ENCODE results near the gene DPP9. TPM values are rescaled to one million over a fixed set of nuclear protein-coding genes. Genes with fewer than 3 reads are reported as not detected.

The DPP9 gene
- total and polyA plus RNA-seq, 2 of the 13 experiments (the other 11 are each of a cell fraction or from before 2014, with no cell fraction given), result 8.4 to 25.8 TPM

- H3K4me3 ChIP-seq (replicated peaks in 1 of 3; ENCODE audit: insufficient read depth in 1 of 3, low read depth in 2 of 3, low read length in 3 of 3), result no peak overlapping the region
- H3K9me3 ChIP-seq (ENCODE audit: low read length), result no peaks in the 10 kb centered on the region
- no peak for FAIRE-seq
- intact Hi-C loops (cut with micrococcal nuclease; ENCODE audit: unreplicated experiment), result no loop called here
- no peak for ATAC-seq
- H3K4me1 ChIP-seq (ENCODE audit: insufficient read depth, low read length), result peaks cover 34% of the 10 kb centered on the region
- peaks cover 25 to 50% of the 10 kb centered on the region in 2 experiments for H3K36me3 ChIP-seq (replicated peaks in 1 of 2; ENCODE audit: control insufficient read depth in 1 of 2, insufficient read depth in 2 of 2, low read length in 2 of 2)
- TF ChIP-seq HNRNPK (IDR thresholded peaks at IDR 0.05; ENCODE audit: low read depth, low read length, poor library complexity, severe bottlenecking), result peak; percentile 98
- no peak for TF ChIP-seq THYN1 (CRISPR knock-in tag; IDR thresholded peaks at IDR 0.05; ENCODE audit: borderline replicate concordance, low read depth)
- peak; percentile 97 for TF ChIP-seq PCBP1 (IDR thresholded peaks at IDR 0.05; ENCODE audit: borderline replicate concordance, low read depth, low read length)
- ChIA-PET POLR2A (no interaction called here), CTCF (ENCODE audit: low intra/inter-chr PET ratio, low total read pairs) (no interaction called here)
- no peak overlapping the region for H3K9ac ChIP-seq (ENCODE audit: insufficient read depth, low read depth, low read length)
- no peaks in the 10 kb centered on the region for H4K20me1 ChIP-seq (ENCODE audit: insufficient read depth, low read length)
- 96% methylated on average over 10 of the region's 11 CpGs for WGBS (ENCODE audit: low lambda C conversion rate)
- no peaks in the 10 kb centered on the region for H3K27me3 ChIP-seq (ENCODE audit: control insufficient read depth in 1 of 2, insufficient read depth in 2 of 2, low read length in 2 of 2)
- no peak overlapping the region for H2AFZ ChIP-seq (ENCODE audit: low read length)
- H3K79me2 ChIP-seq (ENCODE audit: insufficient read depth, low read length), result no peaks in the 10 kb centered on the region
- BruUV-seq (replicated peaks), result no TSS peak
- no peak overlapping the region for H3K4me2 ChIP-seq (ENCODE audit: low read depth, low read length)
- H3K27ac ChIP-seq (ENCODE audit: extremely low read length, insufficient read depth, low read length), result no peak overlapping the region
- in situ Hi-C loops (cut with HindIII; ENCODE audit: extremely low pct_ligation_motif_present, low pct_unique_long_range_greater_than_20kb), result no loop called here
- DNase-seq (ENCODE audit: low spot score), result no peak
Observed at GRCh38 chr19:4702764-4703163, 20.9 kb downstream of the DPP9 start.

GRCh38 chr19:4701557-4701956, 22.1 kb downstream of the DPP9 start:
- CTCF ChIA-PET (ENCODE audit: low intra/inter-chr PET ratio, low total read pairs), result no interaction called here
- POLR2A ChIA-PET, result no interaction called here

More at GRCh38 chr19:4701557-4701956, 22.1 kb downstream of the DPP9 start:
- no peaks in the 10 kb centered on the region for H4K20me1 ChIP-seq (ENCODE audit: insufficient read depth, low read length)
- DNase-seq (ENCODE audit: low spot score) (no peak), ATAC-seq (no peak), FAIRE-seq (no peak)
- intact Hi-C loops (cut with micrococcal nuclease; ENCODE audit: unreplicated experiment) (no loop called here), in situ Hi-C loops (cut with HindIII; ENCODE audit: extremely low pct_ligation_motif_present, low pct_unique_long_range_greater_than_20kb) (no loop called here)
- no peak overlapping the region for H3K9ac ChIP-seq (ENCODE audit: insufficient read depth, low read depth, low read length)
- H3K27ac ChIP-seq (ENCODE audit: extremely low read length, insufficient read depth, low read length), result no peak overlapping the region
- peaks cover 27% of the 10 kb centered on the region for H3K4me1 ChIP-seq (ENCODE audit: insufficient read depth, low read length)
- no peaks in the 10 kb centered on the region for H3K9me3 ChIP-seq (ENCODE audit: low read length)
- no peak overlapping the region for H3K4me2 ChIP-seq (ENCODE audit: low read depth, low read length)
- WGBS (ENCODE audit: low lambda C conversion rate), result 98% methylated on average over 7 of the region's 8 CpGs
- H3K4me3 ChIP-seq (replicated peaks in 1 of 3; ENCODE audit: insufficient read depth in 1 of 3, low read depth in 2 of 3, low read length in 3 of 3), result no peak overlapping the region
- no TSS peak for BruUV-seq (replicated peaks)
- H3K79me2 ChIP-seq (ENCODE audit: insufficient read depth, low read length), result no peaks in the 10 kb centered on the region
- TF ChIP-seq, protein P1, sequence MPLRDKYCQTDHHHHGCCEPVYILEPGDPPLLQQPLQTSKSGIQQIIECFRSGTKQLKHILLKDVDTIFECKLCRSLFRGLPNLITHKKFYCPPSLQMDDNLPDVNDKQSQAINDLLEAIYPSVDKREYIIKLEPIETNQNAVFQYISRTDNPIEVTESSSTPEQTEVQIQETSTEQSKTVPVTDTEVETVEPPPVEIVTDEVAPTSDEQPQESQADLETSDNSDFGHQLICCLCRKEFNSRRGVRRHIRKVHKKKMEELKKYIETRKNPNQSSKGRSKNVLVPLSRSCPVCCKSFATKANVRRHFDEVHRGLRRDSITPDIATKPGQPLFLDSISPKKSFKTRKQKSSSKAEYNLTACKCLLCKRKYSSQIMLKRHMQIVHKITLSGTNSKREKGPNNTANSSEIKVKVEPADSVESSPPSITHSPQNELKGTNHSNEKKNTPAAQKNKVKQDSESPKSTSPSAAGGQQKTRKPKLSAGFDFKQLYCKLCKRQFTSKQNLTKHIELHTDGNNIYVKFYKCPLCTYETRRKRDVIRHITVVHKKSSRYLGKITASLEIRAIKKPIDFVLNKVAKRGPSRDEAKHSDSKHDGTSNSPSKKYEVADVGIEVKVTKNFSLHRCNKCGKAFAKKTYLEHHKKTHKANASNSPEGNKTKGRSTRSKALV (CRISPR knock-in tag; IDR thresholded peaks at IDR 0.05), result no peak
- no peak for TF ChIP-seq TRIM24 (CRISPR knock-in tag; IDR thresholded peaks at IDR 0.05)
- H2AFZ ChIP-seq (ENCODE audit: low read length), result no peak overlapping the region
- H3K27me3 ChIP-seq (ENCODE audit: control insufficient read depth in 1 of 2, insufficient read depth in 2 of 2, low read length in 2 of 2), result no peaks in the 10 kb centered on the region
- H3K36me3 ChIP-seq (replicated peaks in 1 of 2; ENCODE audit: control insufficient read depth in 1 of 2, insufficient read depth in 2 of 2, low read length in 2 of 2), result peaks cover 32 to 62% of the 10 kb centered on the region in 2 experiments
